Activated naive CD8-positive, alpha-beta T cell treated with anti-CD3 and anti-CD28 coated beads, Interleukin-2, amount 10 ng/mL, durations not matched to agents 7 days and 5 days (primary cell): ENCODE results near the gene PRL. TPM values are rescaled to one million over a fixed set of nuclear protein-coding genes. Genes with fewer than 3 reads are reported as not detected.

ENCODE experiments used
- ATAC-seq: fragments of 150-1000 bp; cut with Tn5 transposase; one replicate; pipeline ENCODE4 v1.10.0; 2021; ENCODE audit warnings: low read depth, moderate library complexity
- POLR2A ChIA-PET: fragments of 350-600 bp; sonication (Branson Sonifier 250); formaldehyde crosslinking; loops from one replicate; lab custom pipeline; 2021; ENCODE audit warnings: antibody characterized with exemption; lab: Charles Lee
- DNase-seq: peaks from one replicate; pipeline ENCODE4 v3.0.0; 2021
- H3K27ac Mint-ChIP-seq: one replicate; pipeline ENCODE4 v1.8.0; 2022; ENCODE audit warnings: mild to moderate bottlenecking, mixed read lengths
- H3K27me3 Mint-ChIP-seq: one replicate; pipeline ENCODE4 v1.8.0; 2022; ENCODE audit warnings: mild to moderate bottlenecking, moderate library complexity, mixed read lengths
- H3K36me3 Mint-ChIP-seq: one replicate; pipeline ENCODE4 v1.8.0; 2021; ENCODE audit warnings: mild to moderate bottlenecking, mixed read lengths
- H3K4me1 Mint-ChIP-seq: one replicate; pipeline ENCODE4 v1.8.0; 2021; ENCODE audit warnings: mixed read lengths
- H3K4me3 Mint-ChIP-seq: one replicate; pipeline ENCODE4 v1.8.0; 2022; ENCODE audit warnings: mild to moderate bottlenecking, moderate library complexity, mixed read lengths
- H3K9me3 Mint-ChIP-seq: one replicate; pipeline ENCODE4 v1.8.0; 2021; ENCODE audit warnings: mixed read lengths
- total RNA-seq, 2 experiments: library from RNA; stranded (reverse); gene quantifications; one replicate each; pipeline ENCODE4 v1.2.3, GENCODE V29; 2021

The PRL gene
- total RNA-seq, 2 experiments from 2014 or later = not detected

DNA sequence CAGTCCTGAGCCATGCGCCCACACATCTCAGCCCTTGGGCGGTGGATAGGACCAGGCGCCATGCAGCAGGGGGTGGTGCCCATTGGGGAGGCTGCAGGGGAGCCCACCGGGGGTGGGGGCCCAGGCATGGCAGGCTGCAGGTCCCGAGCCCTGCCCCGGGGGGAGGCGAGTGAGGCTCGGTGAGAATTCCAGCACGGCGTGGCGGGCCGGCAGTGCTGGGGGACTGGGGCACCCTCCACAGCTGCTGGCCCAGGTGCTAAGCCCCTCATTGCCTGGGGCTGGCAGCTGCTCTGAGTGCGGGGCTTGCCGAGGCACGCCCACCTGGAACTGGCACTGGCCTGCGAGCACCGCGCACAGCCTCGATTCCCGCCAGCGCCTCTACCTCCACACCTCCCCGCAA is 21.6 kb upstream of the PRL start:
- H3K9me3 Mint-ChIP-seq = peaks cover 8% of the 10 kb centered on the region
- POLR2A ChIA-PET = no interaction called here
- H3K36me3 Mint-ChIP-seq = no peaks in the 10 kb centered on the region
- no peak overlapping the region for H3K27ac Mint-ChIP-seq
- ATAC-seq (no peak), DNase-seq (no peak)
- H3K27me3 Mint-ChIP-seq = no peaks in the 10 kb centered on the region
- no peak overlapping the region for H3K4me3 Mint-ChIP-seq
- no peaks in the 10 kb centered on the region for H3K4me1 Mint-ChIP-seq

DNA sequence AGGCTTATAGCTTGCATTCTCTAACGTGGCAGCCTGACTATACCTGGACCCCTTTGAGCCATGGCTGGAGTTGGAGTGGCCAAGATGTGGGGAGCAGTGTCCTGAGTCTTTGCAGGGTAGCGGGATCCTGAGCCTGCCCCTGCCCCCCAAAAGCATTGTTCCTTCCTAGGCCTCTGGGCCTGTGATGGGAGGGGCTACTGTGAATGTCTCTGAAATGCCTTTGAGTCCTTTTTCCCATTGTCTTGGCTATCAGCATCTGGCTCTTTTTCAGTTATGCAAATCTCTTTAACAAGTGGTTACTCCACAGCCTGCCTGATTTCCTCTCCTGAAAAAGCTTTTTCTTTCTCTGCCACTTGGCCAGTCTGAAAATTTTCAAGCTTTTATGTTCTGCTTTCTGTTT is 17.0 kb upstream of the PRL start:
- DNase-seq = no peak
- Mint-ChIP-seq H3K27me3 (no peaks in the 10 kb centered on the region), H3K27ac (no peak overlapping the region), H3K4me3 (no peak overlapping the region), H3K36me3 (no peaks in the 10 kb centered on the region), H3K4me1 (no peaks in the 10 kb centered on the region), H3K9me3 (peaks cover 18% of the 10 kb centered on the region)
- POLR2A ChIA-PET = no interaction called here
- ATAC-seq = no peak

DNA sequence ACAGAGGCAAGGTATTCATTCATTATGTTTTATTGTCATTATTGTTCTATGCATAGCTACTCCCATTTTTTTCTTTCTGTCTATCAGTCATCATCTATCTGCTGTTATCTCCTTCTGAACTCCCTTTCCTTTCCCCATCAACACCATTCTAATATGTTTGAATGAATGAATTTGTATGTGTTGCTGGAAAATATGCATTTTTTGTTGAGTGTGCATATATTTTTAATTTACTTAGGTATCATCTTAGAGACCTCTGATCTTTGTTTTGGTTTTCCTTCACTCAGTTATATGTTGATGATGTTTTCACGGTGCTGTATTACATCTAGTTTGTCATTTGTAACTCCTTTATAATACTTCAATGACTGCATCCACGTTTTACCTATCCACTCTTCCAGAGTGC is 12.1 kb upstream of the PRL start:
- H3K27me3 Mint-ChIP-seq = no peaks in the 10 kb centered on the region
- peaks cover 10% of the 10 kb centered on the region for H3K9me3 Mint-ChIP-seq
- no peaks in the 10 kb centered on the region for H3K4me1 Mint-ChIP-seq
- H3K36me3 Mint-ChIP-seq = no peaks in the 10 kb centered on the region
- POLR2A ChIA-PET = no interaction called here
- no peak for ATAC-seq
- no peak for DNase-seq
- no peak overlapping the region for H3K4me3 Mint-ChIP-seq
- no peak overlapping the region for H3K27ac Mint-ChIP-seq

GRCh38 chr6:22306741-22307466 is 10.1 kb upstream of the PRL start:
- no peak for ATAC-seq
- Mint-ChIP-seq H3K36me3 (no peaks in the 10 kb centered on the region), H3K27ac (no peak overlapping the region), H3K27me3 (no peaks in the 10 kb centered on the region), H3K4me1 (no peaks in the 10 kb centered on the region), H3K9me3 (peaks cover 9% of the 10 kb centered on the region), H3K4me3 (no peak overlapping the region)
- POLR2A ChIA-PET = no interaction called here
- DNase-seq = no peak

GRCh38 chr6:22302838-22303237 is 6.0 kb upstream of the PRL start:
- Mint-ChIP-seq H3K4me1 (no peaks in the 10 kb centered on the region), H3K4me3 (no peak overlapping the region), H3K36me3 (no peaks in the 10 kb centered on the region), H3K27me3 (no peaks in the 10 kb centered on the region), H3K27ac (no peak overlapping the region), H3K9me3 (no peaks in the 10 kb centered on the region)
- DNase-seq = no peak
- ATAC-seq = no peak
- POLR2A ChIA-PET = no interaction called here

- H3K27ac Mint-ChIP-seq = no peak overlapping the region
- no peaks in the 10 kb centered on the region for H3K9me3 Mint-ChIP-seq
- H3K27me3 Mint-ChIP-seq = no peaks in the 10 kb centered on the region
- ATAC-seq = no peak
- POLR2A ChIA-PET = no interaction called here
- H3K36me3 Mint-ChIP-seq = no peaks in the 10 kb centered on the region
- H3K4me3 Mint-ChIP-seq = no peak overlapping the region
- no peak for DNase-seq
- no peaks in the 10 kb centered on the region for H3K4me1 Mint-ChIP-seq
These were observed 3.6 kb upstream of the PRL start for GRCh38 chr6:22300273-22300998.

DNA sequence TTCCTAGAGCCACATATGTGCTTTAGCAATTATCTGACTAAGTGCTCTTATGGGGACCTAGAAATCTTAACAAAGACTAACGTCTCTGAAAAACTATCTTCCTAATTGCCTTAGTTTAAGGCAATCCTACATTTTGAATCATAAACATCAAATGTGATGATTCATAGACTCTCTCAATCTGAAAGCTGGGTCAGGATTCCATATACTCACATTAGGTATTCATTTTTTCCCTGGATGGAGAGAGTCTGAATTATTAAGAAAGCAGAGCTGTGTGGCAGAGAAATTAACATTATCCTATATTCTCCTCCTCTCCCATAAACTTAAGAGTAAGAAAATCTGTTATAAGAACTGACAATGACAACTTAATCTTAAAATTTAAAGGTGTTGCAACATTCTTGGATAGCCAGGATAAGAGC is 1.6 kb upstream of the PRL start:
- Mint-ChIP-seq H3K36me3 (no peaks in the 10 kb centered on the region), H3K27ac (no peak overlapping the region), H3K4me1 (no peaks in the 10 kb centered on the region), H3K4me3 (no peak overlapping the region), H3K9me3 (no peaks in the 10 kb centered on the region), H3K27me3 (no peaks in the 10 kb centered on the region)
- no peak for DNase-seq
- POLR2A ChIA-PET = no interaction called here
- no peak for ATAC-seq

GRCh38 chr6:22296067-22296466 is 769 bp downstream of the PRL start:
- Mint-ChIP-seq H3K4me1 (no peaks in the 10 kb centered on the region), H3K4me3 (no peak overlapping the region), H3K9me3 (no peaks in the 10 kb centered on the region), H3K27ac (no peak overlapping the region), H3K27me3 (no peaks in the 10 kb centered on the region), H3K36me3 (no peaks in the 10 kb centered on the region)
- DNase-seq (no peak), ATAC-seq (no peak)
- POLR2A ChIA-PET = no interaction called here

- no peak overlapping the region for H3K27ac Mint-ChIP-seq
- POLR2A ChIA-PET = no interaction called here
These were observed 1.7 kb downstream of the PRL start for GRCh38 chr6:22295145-22295544.

GRCh38 chr6:22294301-22294700 is 2.5 kb downstream of the PRL start:
- Mint-ChIP-seq H3K27me3 (no peaks in the 10 kb centered on the region), H3K4me3 (no peak overlapping the region), H3K4me1 (no peaks in the 10 kb centered on the region), H3K9me3 (no peaks in the 10 kb centered on the region), H3K27ac (no peak overlapping the region), H3K36me3 (no peaks in the 10 kb centered on the region)
- DNase-seq = no peak
- POLR2A ChIA-PET = no interaction called here
- no peak for ATAC-seq

More at GRCh38 chr6:22295145-22295544, 1.7 kb downstream of the PRL start:
- H3K9me3 Mint-ChIP-seq = no peaks in the 10 kb centered on the region
- H3K4me3 Mint-ChIP-seq = no peak overlapping the region
- ATAC-seq (no peak), DNase-seq (no peak)
- no peaks in the 10 kb centered on the region for H3K4me1 Mint-ChIP-seq
- no peaks in the 10 kb centered on the region for H3K36me3 Mint-ChIP-seq
- no peaks in the 10 kb centered on the region for H3K27me3 Mint-ChIP-seq

DNA sequence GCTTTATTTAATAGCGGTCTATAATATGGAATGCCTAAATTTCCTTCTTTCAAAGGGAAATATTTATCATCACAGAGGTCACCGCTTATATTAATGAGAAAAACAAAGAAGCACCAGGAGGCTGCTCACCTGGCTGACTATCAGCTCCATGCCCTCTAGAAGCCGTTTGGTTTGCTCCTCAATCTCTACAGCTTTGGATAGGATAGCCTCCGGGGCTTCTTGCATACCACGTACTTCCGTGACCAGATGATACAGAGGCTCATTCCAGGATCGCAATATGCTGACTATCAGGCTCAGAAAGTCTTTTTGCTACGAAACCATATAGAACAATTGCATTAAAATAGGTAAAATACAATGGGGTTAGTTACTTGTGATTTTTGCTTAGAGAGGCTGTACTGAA is 6.8 kb downstream of the PRL start:
- ATAC-seq (no peak), DNase-seq (no peak)
- POLR2A ChIA-PET = no interaction called here
- Mint-ChIP-seq H3K36me3 (no peaks in the 10 kb centered on the region), H3K4me3 (no peak overlapping the region), H3K27ac (no peak overlapping the region), H3K4me1 (no peaks in the 10 kb centered on the region), H3K27me3 (no peaks in the 10 kb centered on the region), H3K9me3 (no peaks in the 10 kb centered on the region)

- peaks cover 5% of the 10 kb centered on the region for H3K9me3 Mint-ChIP-seq
- DNase-seq = no peak
- H3K27me3 Mint-ChIP-seq = no peaks in the 10 kb centered on the region
- H3K4me1 Mint-ChIP-seq = no peaks in the 10 kb centered on the region
- POLR2A ChIA-PET = no interaction called here
- no peaks in the 10 kb centered on the region for H3K36me3 Mint-ChIP-seq
- no peak overlapping the region for H3K27ac Mint-ChIP-seq
- no peak for ATAC-seq
- H3K4me3 Mint-ChIP-seq = no peak overlapping the region
These were observed 8.1 kb downstream of the PRL start for GRCh38 chr6:22288721-22289120.

GRCh38 chr6:22284666-22285065 is 12.2 kb downstream of the PRL start:
- H3K36me3 Mint-ChIP-seq = no peaks in the 10 kb centered on the region
- no peak overlapping the region for H3K4me3 Mint-ChIP-seq
- DNase-seq = no peak

DNA sequence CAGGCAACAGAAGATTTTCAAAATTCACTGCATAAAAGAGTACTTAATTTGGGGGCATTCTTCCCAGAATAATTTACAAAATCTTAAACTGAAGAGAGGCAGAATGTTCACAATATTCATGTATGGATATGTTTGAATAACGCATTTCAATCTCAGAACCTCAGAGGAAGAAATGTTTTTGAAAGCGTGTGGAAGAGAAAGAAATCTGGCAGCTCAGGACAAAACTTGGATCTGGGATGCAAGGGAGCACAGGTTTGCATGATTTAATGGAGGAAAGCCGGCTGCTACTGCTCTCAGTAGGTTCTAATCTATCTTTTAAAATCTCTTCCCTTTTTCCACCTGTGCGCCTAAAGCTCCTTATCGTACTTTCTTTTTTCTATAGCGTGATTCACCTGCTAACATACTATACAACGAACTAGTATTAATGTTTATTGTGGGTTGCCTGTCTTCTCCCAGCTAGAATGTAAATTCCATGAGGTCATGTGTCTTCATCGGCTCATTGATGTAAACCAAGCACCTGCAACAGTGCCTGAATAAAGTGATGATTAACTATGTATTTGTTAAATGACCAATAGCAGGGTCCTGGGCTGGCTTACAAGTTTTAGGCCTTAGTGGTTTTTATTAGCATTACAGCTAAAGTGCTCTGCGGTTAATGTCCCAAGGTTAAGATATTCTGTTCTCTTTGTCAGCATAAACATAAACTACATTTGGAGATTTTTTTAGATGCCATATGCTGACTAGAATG is 15.3 kb downstream of the PRL start:
- POLR2A ChIA-PET = no interaction called here
- DNase-seq (no peak), ATAC-seq (no peak)
- H3K9me3 Mint-ChIP-seq = peaks cover 8% of the 10 kb centered on the region
- H3K4me1 Mint-ChIP-seq = no peaks in the 10 kb centered on the region
- H3K27ac Mint-ChIP-seq = no peak overlapping the region
- H3K4me3 Mint-ChIP-seq = no peak overlapping the region
- H3K36me3 Mint-ChIP-seq = no peaks in the 10 kb centered on the region
- no peaks in the 10 kb centered on the region for H3K27me3 Mint-ChIP-seq

More at GRCh38 chr6:22284666-22285065, 12.2 kb downstream of the PRL start:
- Mint-ChIP-seq H3K9me3 (peaks cover 5% of the 10 kb centered on the region), H3K4me1 (no peaks in the 10 kb centered on the region), H3K27me3 (no peaks in the 10 kb centered on the region), H3K27ac (no peak overlapping the region)
- ATAC-seq = no peak
- POLR2A ChIA-PET = no interaction called here
